ENCODE results near the gene SERPINH1. TPM values are rescaled to one million over a fixed set of nuclear protein-coding genes. Genes with fewer than 3 reads are reported as not detected.

The SERPINH1 gene
- total RNA-seq, 1 donor from 2014 or later: 191 TPM

GRCh38 chr11:75563978-75564552 lies 2.0 kb downstream of the SERPINH1 start:
- peak overlapping the region; percentile 100 for H3K27ac Mint-ChIP-seq (ENCODE audit: unreplicated experiment)
- DNase-seq (ENCODE audit: low read depth, low spot score): peak; percentile 59
- TF ChIP-seq CTCF (conservative IDR thresholded peaks at IDR 0.05): peak; percentile 59
- no peaks in the 10 kb centered on the region for H3K27me3 Mint-ChIP-seq (ENCODE audit: low read depth)
- peak overlapping the region; percentile 99 for H3K4me3 Mint-ChIP-seq
- peaks cover 61% of the 10 kb centered on the region for H3K4me1 Mint-ChIP-seq
- no peaks in the 10 kb centered on the region for H3K9me3 Mint-ChIP-seq
- H3K36me3 Mint-ChIP-seq (ENCODE audit: low read depth): peaks cover 6% of the 10 kb centered on the region

- peaks cover 6% of the 10 kb centered on the region for H3K36me3 Mint-ChIP-seq (ENCODE audit: low read depth)
- H3K4me1 Mint-ChIP-seq: peaks cover 53% of the 10 kb centered on the region
- no peak for TF ChIP-seq CTCF (conservative IDR thresholded peaks at IDR 0.05)
- no peaks in the 10 kb centered on the region for H3K27me3 Mint-ChIP-seq (ENCODE audit: low read depth)
- peak overlapping the region; percentile 99 for H3K4me3 Mint-ChIP-seq
- H3K27ac Mint-ChIP-seq (ENCODE audit: unreplicated experiment): peak overlapping the region; percentile 71
- no peak for DNase-seq (ENCODE audit: low read depth, low spot score)
- no peaks in the 10 kb centered on the region for H3K9me3 Mint-ChIP-seq
Measured at GRCh38 chr11:75565221-75565814, 3.3 kb downstream of the SERPINH1 start.

- H3K27ac Mint-ChIP-seq (ENCODE audit: unreplicated experiment): peak overlapping the region; percentile 54
- H3K36me3 Mint-ChIP-seq (ENCODE audit: low read depth): peaks cover 6% of the 10 kb centered on the region
Measured at GRCh38 chr11:75565916-75566762, 4.1 kb downstream of the SERPINH1 start.

GRCh38 chr11:75566763-75567279 lies 4.8 kb downstream of the SERPINH1 start:
- peaks cover 41% of the 10 kb centered on the region for H3K4me1 Mint-ChIP-seq
- no peak for TF ChIP-seq CTCF (conservative IDR thresholded peaks at IDR 0.05)
- no peak overlapping the region for H3K27ac Mint-ChIP-seq (ENCODE audit: unreplicated experiment)
- H3K4me3 Mint-ChIP-seq: no peak overlapping the region
- DNase-seq (ENCODE audit: low read depth, low spot score): no peak
- no peaks in the 10 kb centered on the region for H3K9me3 Mint-ChIP-seq
- H3K27me3 Mint-ChIP-seq (ENCODE audit: low read depth): no peaks in the 10 kb centered on the region
- peaks cover 6% of the 10 kb centered on the region for H3K36me3 Mint-ChIP-seq (ENCODE audit: low read depth)

More at GRCh38 chr11:75565916-75566762, 4.1 kb downstream of the SERPINH1 start:
- DNase-seq (ENCODE audit: low read depth, low spot score): no peak
- H3K4me1 Mint-ChIP-seq: peaks cover 45% of the 10 kb centered on the region
- TF ChIP-seq CTCF (conservative IDR thresholded peaks at IDR 0.05): no peak
- H3K9me3 Mint-ChIP-seq: no peaks in the 10 kb centered on the region
- no peaks in the 10 kb centered on the region for H3K27me3 Mint-ChIP-seq (ENCODE audit: low read depth)
- peak overlapping the region; percentile 99 for H3K4me3 Mint-ChIP-seq

GRCh38 chr11:75567971-75568370 lies 5.9 kb downstream of the SERPINH1 start:
- H3K9me3 Mint-ChIP-seq: no peaks in the 10 kb centered on the region
- H3K4me1 Mint-ChIP-seq: peaks cover 31% of the 10 kb centered on the region
- TF ChIP-seq CTCF (conservative IDR thresholded peaks at IDR 0.05): no peak
- no peak overlapping the region for H3K4me3 Mint-ChIP-seq
- peaks cover 9% of the 10 kb centered on the region for H3K36me3 Mint-ChIP-seq (ENCODE audit: low read depth)
- DNase-seq (ENCODE audit: low read depth, low spot score): no peak
- no peak overlapping the region for H3K27ac Mint-ChIP-seq (ENCODE audit: unreplicated experiment)
- no peaks in the 10 kb centered on the region for H3K27me3 Mint-ChIP-seq (ENCODE audit: low read depth)

Measured in neural crest cell (in vitro differentiated cells).